HG03520 (cell line): ENCODE data around the gene FIBCD1.

Experiments used
- ATAC-seq: cut with Tn5 transposase; IDR thresholded peaks from one replicate; pipeline ENCODE4 v1.9.1; 2021; ENCODE audit warnings: mild to moderate bottlenecking, moderate library complexity; ENCODE audit not compliant: unreplicated experiment

Gene FIBCD1

GRCh38 chr9:130897105-130897751 lies 41.8 kb downstream of the FIBCD1 start:
- no peak for ATAC-seq

DNA sequence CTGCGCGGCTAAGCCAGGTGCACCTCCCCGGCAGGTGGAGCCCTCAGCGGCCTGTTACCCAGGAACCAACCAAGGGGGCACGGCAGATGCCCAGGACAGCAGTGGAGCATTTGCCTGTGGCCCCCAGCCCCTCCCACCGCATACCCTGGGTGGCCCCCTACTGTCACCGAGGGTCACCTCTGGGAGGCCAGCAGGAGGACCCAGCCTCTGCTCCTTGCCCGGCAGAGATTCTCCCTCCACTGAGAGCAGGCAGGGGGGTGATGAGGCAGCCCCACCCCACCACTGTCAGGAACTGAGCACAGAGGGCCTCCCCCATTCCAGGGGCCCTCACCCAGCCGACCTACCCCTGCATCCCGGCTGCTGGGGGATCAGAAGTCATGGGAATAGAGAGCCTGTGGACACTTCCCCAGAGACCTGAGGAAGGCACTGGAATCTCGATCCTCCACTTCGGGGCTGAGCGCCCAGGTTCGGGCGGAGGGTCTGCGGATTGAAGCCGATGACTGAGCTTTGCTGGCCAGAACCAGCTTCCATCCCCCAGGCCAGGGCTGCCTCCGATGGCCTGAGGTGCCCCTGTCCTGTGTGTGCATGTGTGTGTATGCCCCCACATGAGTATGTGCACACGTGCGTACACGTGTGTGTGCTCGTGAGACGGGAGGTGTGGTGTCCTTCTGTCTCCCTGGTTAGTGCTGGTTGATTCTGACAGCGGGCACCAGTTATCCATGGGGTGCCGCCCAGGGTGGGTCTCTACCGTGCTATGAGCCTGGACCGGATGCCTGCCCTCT lies 42.6 kb downstream of the FIBCD1 start, which contains the start of gene QRFP:
TSS of gene QRFP (minus strand) at position 580 of the 782 bp plus-strand sequence. CDS start 2,974 bp downstream, outside the sequence.
- ATAC-seq = no peak

- ATAC-seq = no peak
Observed at GRCh38 chr9:130895481-130896232, 43.4 kb downstream of the FIBCD1 start.

DNA sequence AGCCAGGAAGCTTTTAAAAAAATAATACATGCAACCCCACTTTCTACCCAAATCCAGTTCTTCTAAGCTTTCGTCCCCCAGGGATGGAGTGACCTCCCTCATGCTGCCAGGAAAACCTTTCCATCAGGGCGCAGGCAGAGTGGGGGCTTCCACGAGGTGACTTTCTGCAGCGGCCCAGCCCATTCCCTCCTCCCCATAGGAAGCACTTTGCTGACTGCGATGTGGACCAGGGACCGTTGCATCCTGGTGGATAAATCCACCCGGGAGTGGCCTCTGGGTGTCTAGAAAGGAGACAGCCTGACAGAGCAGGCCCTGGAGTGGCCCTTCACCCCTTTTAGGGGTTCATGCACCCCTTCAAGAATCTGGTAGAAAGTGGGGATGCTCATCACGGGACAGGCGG lies 44.0 kb downstream of the FIBCD1 start:
- ATAC-seq = no peak

DNA sequence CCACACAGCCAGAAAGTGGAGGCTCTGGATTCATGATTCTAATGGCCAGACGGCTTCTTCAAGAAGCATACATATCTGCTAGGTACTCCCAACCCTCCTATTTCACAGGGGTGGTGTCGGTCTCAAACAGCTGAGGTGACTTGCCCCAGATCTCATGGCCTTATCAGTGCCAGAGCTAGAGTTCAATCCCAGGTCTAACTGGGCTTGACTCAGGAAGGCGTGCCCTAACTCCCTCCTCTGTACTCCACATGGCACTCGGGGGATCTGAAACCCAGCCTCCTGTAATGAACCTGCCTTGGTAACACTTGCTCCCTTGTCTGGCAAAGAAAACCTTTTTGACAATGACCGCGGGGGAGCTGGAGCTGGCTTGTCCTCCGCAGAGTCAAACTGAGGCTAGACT lies 44.5 kb downstream of the FIBCD1 start:
- ATAC-seq = no peak

DNA sequence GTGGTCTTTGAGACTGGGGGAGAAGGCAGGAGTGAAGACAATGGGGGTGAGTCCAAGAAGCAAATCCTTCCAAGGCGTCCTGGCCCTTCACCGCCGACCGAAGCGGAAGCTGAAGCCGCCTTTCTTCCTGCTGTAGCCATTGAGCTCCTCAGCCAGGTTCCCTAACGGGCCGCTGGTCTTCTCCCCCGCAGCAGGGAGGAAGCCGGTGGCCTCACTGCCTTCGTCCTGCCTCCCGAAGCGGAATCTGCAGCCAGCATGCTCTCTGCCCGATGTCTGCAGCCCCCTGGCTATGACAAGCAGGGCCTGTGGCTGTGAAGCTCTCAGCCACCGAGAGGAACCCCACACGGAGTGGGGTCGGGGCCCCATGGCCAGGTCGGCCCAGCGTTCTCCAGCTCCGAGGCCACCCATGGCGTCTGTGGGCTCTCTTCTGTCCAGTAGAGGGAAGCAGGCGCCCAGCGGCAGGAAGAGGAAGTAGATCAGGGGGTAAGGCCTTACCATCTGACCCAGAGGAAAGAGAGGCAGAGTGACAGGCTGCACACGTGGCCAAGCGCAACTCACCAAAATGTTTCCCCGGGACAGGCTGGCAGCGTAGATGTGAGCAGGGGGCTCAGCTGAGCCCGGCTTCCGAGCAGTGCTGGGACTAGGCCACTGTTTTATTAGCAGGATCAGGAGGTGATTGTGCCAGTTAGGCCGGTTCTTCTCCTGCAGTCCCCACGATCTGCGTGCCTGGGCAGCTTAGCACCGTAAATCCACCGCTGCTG lies 45.5 kb downstream of the FIBCD1 start:
- no peak for ATAC-seq

DNA sequence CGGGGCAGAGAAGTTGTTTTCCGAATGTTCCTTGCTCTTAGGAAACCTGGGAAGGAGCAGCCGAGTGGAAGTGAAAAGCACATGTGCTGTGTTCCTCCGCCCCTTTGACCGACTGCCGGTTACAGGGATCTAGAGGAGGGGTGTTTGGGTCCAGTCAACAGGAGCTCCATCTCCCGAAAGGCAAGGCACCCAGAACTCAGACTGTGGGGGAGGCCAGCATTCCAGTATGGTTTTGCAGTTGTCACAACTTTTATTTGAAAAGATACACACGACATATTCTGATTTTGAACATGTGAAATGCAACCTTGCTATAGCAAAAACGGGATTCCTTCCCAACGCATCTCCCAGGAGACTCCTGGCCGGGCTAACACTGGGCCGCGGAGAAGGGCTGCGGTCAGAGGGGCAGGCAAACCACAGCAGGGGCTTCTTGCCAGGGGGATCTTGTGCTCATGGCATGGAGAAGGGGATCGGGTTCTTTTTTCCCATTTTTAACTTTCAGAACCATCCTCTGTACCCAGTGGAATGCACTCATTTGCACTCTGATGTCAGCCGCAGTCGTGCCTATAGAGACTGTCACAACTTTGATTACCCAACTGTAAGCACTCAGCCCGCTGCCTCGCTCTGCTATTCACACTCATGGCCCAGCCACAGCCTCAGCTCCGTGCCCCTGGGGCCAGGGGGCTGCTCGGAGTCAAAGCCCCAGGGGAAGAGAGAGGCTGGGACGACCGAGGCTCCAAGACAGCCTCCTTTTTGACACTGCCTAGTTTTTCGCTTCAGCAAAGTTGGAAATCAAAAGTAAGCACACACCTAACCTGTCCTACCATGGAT lies 46.4 kb downstream of the FIBCD1 start:
- ATAC-seq = no peak

DNA sequence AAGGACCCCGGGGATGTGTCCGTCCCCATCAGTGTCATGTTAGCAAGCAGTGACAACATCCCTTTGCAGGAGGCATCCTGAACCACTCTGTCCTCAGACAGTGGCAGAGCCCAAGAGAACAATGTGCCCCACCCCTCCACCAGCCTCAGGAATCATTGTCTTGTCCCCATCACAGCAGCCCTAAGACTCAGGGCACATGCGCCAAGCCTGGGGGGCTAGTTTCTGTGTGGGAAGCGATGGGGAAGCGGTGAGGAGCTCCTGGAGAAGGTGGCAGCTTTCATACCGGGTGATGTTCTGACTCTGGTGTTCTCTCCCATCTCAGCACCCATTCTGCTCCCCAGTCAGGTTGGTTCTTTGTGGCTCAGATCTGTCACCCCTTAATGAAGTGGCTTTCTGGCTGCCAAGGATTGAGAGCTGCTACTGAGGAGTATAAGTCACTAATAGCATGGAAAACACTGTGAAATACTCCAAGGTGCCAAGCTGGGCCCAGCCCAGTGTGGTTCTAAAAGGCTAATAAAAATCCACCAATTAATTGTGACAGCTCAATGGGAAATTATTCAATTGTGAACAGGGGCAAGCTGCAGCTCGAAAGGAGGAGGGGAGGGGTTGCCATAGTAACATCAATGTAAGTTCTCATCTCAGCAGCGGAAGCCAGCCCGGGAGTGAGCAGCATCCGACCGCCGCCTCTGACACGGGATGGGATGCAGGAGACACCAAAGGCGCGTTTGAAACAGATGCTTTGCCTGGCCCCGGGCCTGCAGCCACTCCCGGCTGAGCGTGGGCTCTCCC lies 47.2 kb downstream of the FIBCD1 start:
- ATAC-seq = no peak

GRCh38 chr9:130890870-130891687 lies 48.0 kb downstream of the FIBCD1 start:
- no peak for ATAC-seq

DNA sequence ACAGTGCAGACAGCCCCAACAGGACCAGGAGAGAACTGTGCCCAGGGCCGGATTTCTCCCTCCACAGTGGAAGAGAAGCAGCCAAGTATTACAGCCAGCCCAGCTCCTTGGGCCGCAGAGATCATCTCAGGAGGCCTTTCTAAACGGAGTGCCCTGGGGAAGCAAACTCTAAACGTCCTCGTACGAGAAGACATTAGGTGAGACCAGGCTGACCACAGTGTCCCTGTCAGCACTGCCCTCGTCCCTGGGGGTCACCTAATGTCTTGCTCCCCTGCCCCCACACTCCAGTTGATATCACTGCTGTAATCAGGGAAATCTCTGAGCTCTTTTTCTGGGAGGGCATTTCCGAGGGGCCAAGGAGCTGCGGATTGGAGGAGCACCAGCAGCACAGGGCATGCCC lies 48.9 kb downstream of the FIBCD1 start:
- ATAC-seq = no peak

GRCh38 chr9:130888146-130888885 lies 50.7 kb downstream of the FIBCD1 start:
- ATAC-seq = no peak

DNA sequence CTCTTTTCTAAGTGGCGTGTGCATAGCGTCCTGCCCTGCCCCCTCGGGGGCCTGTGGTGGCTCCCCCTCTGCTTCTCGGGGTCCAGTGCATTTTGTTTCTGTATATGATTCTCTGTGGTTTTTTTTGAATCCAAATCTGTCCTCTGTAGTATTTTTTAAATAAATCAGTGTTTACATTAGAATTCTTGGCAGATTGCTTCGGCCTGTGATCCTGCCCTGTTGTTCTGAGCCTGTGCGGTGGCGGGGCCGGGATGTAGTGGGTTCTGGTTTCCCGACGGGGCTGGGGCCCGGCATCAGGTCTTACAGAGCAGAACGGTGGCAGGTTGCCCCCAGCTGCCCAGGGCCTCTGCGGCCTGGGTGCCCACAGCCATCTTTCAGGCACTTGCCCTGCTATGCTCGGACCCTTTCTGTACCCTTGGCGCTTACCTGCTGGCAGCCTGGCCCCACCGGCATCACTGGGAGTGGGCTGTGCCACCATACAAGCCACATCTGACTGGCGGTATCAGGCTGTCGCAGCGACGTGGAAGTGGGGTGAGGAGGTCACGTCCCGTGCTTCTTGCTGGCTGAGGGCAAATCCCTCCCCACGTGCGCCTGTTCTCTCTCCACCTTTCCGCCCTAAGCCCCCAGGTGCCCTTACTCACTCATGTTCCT lies 51.4 kb downstream of the FIBCD1 start:
- no peak for ATAC-seq

DNA sequence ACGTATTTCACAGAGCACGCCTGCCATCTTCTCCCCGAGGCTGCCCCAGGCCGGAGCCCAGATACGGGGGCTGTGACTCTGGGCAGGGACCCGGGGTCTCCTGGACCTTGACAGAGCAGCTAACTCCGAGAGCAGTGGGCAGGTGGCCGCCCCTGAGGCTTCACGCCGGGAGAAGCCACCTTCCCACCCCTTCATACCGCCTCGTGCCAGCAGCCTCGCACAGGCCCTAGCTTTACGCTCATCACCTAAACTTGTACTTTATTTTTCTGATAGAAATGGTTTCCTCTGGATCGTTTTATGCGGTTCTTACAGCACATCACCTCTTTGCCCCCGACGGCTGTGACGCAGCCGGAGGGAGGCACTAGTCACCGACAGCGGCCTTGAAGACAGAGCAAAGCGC lies 52.1 kb downstream of the FIBCD1 start:
- ATAC-seq = no peak

- no peak for ATAC-seq
Observed at GRCh38 chr9:130885484-130886375, 53.3 kb downstream of the FIBCD1 start.

- ATAC-seq = no peak
Observed at GRCh38 chr9:130884542-130885483, 54.2 kb downstream of the FIBCD1 start.
